ENCODE results near the gene EIF3I.

- TF ChIP-seq, protein P1, sequence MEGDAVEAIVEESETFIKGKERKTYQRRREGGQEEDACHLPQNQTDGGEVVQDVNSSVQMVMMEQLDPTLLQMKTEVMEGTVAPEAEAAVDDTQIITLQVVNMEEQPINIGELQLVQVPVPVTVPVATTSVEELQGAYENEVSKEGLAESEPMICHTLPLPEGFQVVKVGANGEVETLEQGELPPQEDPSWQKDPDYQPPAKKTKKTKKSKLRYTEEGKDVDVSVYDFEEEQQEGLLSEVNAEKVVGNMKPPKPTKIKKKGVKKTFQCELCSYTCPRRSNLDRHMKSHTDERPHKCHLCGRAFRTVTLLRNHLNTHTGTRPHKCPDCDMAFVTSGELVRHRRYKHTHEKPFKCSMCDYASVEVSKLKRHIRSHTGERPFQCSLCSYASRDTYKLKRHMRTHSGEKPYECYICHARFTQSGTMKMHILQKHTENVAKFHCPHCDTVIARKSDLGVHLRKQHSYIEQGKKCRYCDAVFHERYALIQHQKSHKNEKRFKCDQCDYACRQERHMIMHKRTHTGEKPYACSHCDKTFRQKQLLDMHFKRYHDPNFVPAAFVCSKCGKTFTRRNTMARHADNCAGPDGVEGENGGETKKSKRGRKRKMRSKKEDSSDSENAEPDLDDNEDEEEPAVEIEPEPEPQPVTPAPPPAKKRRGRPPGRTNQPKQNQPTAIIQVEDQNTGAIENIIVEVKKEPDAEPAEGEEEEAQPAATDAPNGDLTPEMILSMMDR (conservative IDR thresholded peaks at IDR 0.05): no peak
- no peak for TF ChIP-seq ZFX (IDR thresholded peaks at IDR 0.05)
These were observed 34.4 kb upstream of the EIF3I start for GRCh38 chr1:32187850-32188249.

Measured in C4-2B (cell line).